Sciatic nerve (tissue), 2 donors: Measurements from ENCODE around the gene DCBLD2. TPM values are rescaled to one million over a fixed set of nuclear protein-coding genes. Genes with fewer than 3 reads are reported as not detected.

Experiments used
- ATAC-seq: fragments of 200-7000 bp; cut with Tn5 transposase; one replicate; pipeline ENCODE4 v1.9.1; 2020; ENCODE audit warnings: mild to moderate bottlenecking, moderate library complexity
- DNase-seq: peaks from one replicate; pipeline ENCODE4 v3.0.0-alpha.2; 2020; ENCODE audit warnings: low spot score
- intact Hi-C: fragments of 100-400 bp; cut with DNase I; formaldehyde crosslinking; loops from one replicate; pipeline ENCODE4 v1.14.2; 2022
- total RNA-seq: library from RNA; stranded (reverse); fragmentation: NEBNext Ultra II Directional; extraction: Animal tissue kit (Norgen Biotek cat#: 25700); gene quantifications from one replicate; pipeline ENCODE4 v1.2.1, GENCODE V29; 2021
- donor health status: DM: no; HTN: no; CAD: no.
- donor health status: DM: no; HTN: no; CAD: no.

Gene DCBLD2
- total RNA-seq, 1 donor from 2014 or later = 41.8 TPM

- ATAC-seq = no peak
- no peak for DNase-seq
- intact Hi-C loops = no loop called here
Observed at GRCh38 chr3:98754483-98754882, 147.0 kb downstream of the DCBLD2 start.

GRCh38 chr3:98750276-98750919 is 151.1 kb downstream of the DCBLD2 start:
- ATAC-seq (no peak), DNase-seq (no peak)
- intact Hi-C loops = no loop called here

GRCh38 chr3:98746882-98747281 is 154.6 kb downstream of the DCBLD2 start:
- no peak for ATAC-seq
- intact Hi-C loops = no loop called here
- DNase-seq = no peak

GRCh38 chr3:98746122-98746521 is 155.4 kb downstream of the DCBLD2 start:
- ATAC-seq = no peak
- intact Hi-C loops = no loop called here
- no peak for DNase-seq

Other genes with a start within 250 kb of the DCBLD2 start
- gene ST3GAL6, start 138.4 kb downstream of the DCBLD2 start, total RNA-seq = 25.1 TPM